Neural cell (in vitro differentiated cells): ENCODE data around the gene PLXNA4.

Experiments
- CTCF ChIP-seq: fragments of 450-650 bp; IDR thresholded peaks from 2 replicates; pipeline ENCODE4 v1.5.1; 2014; ENCODE audit warnings: antibody characterized with exemption, mild to moderate bottlenecking, moderate library complexity; ENCODE audit not compliant: poor library complexity, severe bottlenecking
- EP300 ChIP-seq: fragments of 450-650 bp; conservative IDR thresholded peaks from 2 replicates; pipeline ENCODE4 v1.6.1; 2014; ENCODE audit warnings: antibody characterized with exemption, mild to moderate bottlenecking, moderate library complexity; ENCODE audit not compliant: poor library complexity, severe bottlenecking
- EZH2 ChIP-seq: fragments of 200-600, 300-800 bp; shearing (Covaris generic), sonication (generic); IDR thresholded peaks from 2 replicates; pipeline ENCODE4 v1.6.1; 2014; ENCODE audit warnings: antibody characterized with exemption, low read length, borderline replicate concordance, mild to moderate bottlenecking; ENCODE audit not compliant: insufficient read depth, poor library complexity, severe bottlenecking
- POLR2AphosphoS5 ChIP-seq: IDR thresholded peaks from 2 replicates; pipeline ENCODE4 v1.6.1; 2012
- REST ChIP-seq: IDR thresholded peaks from 2 replicates; pipeline ENCODE4 v1.6.1; 2012; ENCODE audit warnings: borderline replicate concordance
- SMC3 ChIP-seq: fragments of 450-650 bp; conservative IDR thresholded peaks from 2 replicates; pipeline ENCODE4 v1.6.1; 2014; ENCODE audit warnings: antibody characterized with exemption, mild to moderate bottlenecking, moderate library complexity; ENCODE audit not compliant: poor library complexity

- TF ChIP-seq CTCF (peak; percentile 96), EP300 (no peak), SMC3 (peak; percentile 98), EZH2 (no peak), POLR2AphosphoS5 (no peak), REST (no peak)
Measured at GRCh38 chr7:132318352-132319318, 257.6 kb downstream of the PLXNA4 start.
